Measurements from ENCODE around the gene EHMT1. TPM values are rescaled to one million over a fixed set of nuclear protein-coding genes. Genes with fewer than 3 reads are reported as not detected.

The EHMT1 gene
- total RNA-seq, 1 donor from 2014 or later = 159 TPM

DNA sequence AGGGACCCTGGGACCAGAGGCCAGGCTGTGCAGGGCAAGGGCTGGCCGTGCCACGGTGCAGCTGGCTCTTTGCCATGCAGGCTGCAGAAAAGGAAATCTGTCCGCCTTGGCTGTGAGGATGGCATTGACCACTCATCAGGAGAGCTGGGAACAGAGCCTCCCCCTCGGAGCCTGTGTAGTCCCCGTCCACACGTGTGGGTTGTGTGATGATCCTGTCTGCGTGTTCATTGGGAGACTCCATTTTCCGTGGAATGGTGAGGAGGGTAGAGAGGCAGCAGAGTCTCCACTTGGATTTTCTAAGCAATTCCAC, 47.7 kb downstream of the EHMT1 start:
- Mint-ChIP-seq H3K27ac (peak overlapping the region; percentile 90), H3K36me3 (ENCODE audit: insufficient read depth) (peaks cover 11% of the 10 kb centered on the region), H3K4me3 (ENCODE audit: low read depth) (no peak overlapping the region), H3K9me3 (ENCODE audit: low read depth) (no peaks in the 10 kb centered on the region), H3K27me3 (no peaks in the 10 kb centered on the region), H3K4me1 (ENCODE audit: low read depth) (peaks cover 53% of the 10 kb centered on the region)
- no peak for DNase-seq (ENCODE audit: low spot score, unreplicated experiment)
- TF ChIP-seq, protein P1, sequence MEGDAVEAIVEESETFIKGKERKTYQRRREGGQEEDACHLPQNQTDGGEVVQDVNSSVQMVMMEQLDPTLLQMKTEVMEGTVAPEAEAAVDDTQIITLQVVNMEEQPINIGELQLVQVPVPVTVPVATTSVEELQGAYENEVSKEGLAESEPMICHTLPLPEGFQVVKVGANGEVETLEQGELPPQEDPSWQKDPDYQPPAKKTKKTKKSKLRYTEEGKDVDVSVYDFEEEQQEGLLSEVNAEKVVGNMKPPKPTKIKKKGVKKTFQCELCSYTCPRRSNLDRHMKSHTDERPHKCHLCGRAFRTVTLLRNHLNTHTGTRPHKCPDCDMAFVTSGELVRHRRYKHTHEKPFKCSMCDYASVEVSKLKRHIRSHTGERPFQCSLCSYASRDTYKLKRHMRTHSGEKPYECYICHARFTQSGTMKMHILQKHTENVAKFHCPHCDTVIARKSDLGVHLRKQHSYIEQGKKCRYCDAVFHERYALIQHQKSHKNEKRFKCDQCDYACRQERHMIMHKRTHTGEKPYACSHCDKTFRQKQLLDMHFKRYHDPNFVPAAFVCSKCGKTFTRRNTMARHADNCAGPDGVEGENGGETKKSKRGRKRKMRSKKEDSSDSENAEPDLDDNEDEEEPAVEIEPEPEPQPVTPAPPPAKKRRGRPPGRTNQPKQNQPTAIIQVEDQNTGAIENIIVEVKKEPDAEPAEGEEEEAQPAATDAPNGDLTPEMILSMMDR (IDR thresholded peaks at IDR 0.05; ENCODE audit: unreplicated experiment) = no peak

DNA sequence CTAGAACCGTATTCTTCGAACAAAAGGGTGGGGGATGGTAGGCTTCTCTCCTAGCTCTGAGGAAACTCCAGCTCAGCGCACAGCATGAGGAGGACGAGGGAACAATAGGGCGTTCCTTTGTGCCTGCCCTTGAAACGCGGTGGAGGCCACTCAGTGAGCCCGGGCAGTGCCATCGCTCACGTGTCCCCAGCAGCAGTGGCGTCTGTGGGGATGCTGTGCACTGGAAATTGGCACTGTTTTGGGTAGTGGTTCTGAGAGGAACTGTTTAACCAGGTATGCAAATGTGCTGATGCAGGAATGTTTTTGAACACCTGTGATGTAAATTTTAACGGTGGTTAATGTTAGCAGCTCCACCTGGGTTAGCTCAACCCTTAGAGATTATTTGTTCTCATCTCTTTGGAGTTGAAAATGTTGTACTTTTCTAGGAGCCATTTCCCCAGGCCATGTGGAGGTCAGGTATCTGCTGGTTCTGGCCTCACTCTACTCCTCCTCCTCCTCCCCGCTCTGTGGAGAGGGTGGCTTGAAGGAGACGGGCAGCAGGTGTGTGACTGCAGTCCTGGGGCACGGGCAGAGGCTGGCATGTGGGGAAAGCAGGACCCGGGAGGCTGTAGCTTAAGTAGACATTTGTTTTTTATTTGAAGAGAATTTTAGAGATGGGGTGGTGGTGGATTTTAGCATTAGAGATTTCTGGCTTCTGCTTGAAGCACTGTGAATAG, 48.3 kb downstream of the EHMT1 start:
- Mint-ChIP-seq H3K9me3 (ENCODE audit: low read depth) (no peaks in the 10 kb centered on the region), H3K27me3 (no peaks in the 10 kb centered on the region), H3K36me3 (ENCODE audit: insufficient read depth) (peaks cover 11% of the 10 kb centered on the region), H3K4me3 (ENCODE audit: low read depth) (no peak overlapping the region), H3K27ac (peak overlapping the region; percentile 67), H3K4me1 (ENCODE audit: low read depth) (peaks cover 56% of the 10 kb centered on the region)
- TF ChIP-seq, protein P1 (IDR thresholded peaks at IDR 0.05; ENCODE audit: unreplicated experiment) = no peak
- DNase-seq (ENCODE audit: low spot score, unreplicated experiment) = no peak

DNA sequence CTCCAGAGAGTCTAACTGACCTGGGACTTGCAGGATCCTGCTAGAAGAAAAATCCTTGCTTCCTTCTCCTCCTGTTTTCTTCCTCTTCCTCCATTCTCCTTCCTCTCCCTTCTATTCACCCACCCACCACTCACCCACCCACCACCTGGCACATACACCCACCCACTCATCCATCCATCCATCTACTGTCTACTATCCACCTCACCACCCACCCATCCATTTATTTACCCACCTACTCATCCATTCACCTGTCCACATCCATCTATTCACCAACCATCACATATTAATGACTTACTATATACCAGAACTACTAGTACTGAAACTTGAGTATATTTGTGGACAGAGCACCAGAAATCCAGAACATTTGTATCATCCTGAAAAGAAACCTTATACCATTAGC, 49.4 kb downstream of the EHMT1 start:
- TF ChIP-seq, protein P1 (IDR thresholded peaks at IDR 0.05; ENCODE audit: unreplicated experiment) = no peak
- DNase-seq (ENCODE audit: low spot score, unreplicated experiment) = no peak
- H3K36me3 Mint-ChIP-seq (ENCODE audit: insufficient read depth) = peaks cover 11% of the 10 kb centered on the region
- H3K4me1 Mint-ChIP-seq (ENCODE audit: low read depth) = peaks cover 54% of the 10 kb centered on the region
- H3K9me3 Mint-ChIP-seq (ENCODE audit: low read depth) = no peaks in the 10 kb centered on the region
- no peak overlapping the region for H3K27ac Mint-ChIP-seq
- H3K27me3 Mint-ChIP-seq = no peaks in the 10 kb centered on the region
- H3K4me3 Mint-ChIP-seq (ENCODE audit: low read depth) = no peak overlapping the region

DNA sequence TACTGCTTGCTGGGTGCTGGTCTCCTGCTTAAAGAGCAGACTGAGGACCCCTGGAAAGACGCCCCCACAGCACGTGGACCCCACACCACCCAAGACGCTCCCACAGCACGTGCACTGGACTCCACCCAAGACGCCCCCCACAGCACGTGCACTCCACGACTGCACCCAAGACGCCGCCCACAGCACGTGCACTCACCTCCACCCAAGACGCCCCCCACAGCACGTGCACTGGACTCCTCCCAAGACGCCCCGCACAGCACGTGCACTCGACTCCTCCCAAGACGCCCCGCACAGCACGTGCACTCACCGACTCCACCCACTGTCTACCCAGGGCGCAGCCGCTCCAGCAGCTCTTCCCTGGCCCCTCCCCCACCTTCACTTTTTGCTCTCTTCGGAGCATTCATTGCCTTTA, 50.5 kb downstream of the EHMT1 start:
- TF ChIP-seq, protein P1 (IDR thresholded peaks at IDR 0.05; ENCODE audit: unreplicated experiment) = no peak
- H3K4me1 Mint-ChIP-seq (ENCODE audit: low read depth) = peaks cover 49% of the 10 kb centered on the region
- peak overlapping the region; percentile 63 for H3K27ac Mint-ChIP-seq
- H3K36me3 Mint-ChIP-seq (ENCODE audit: insufficient read depth) = peaks cover 11% of the 10 kb centered on the region
- no peaks in the 10 kb centered on the region for H3K27me3 Mint-ChIP-seq
- H3K4me3 Mint-ChIP-seq (ENCODE audit: low read depth) = no peak overlapping the region
- DNase-seq (ENCODE audit: low spot score, unreplicated experiment) = no peak
- H3K9me3 Mint-ChIP-seq (ENCODE audit: low read depth) = no peaks in the 10 kb centered on the region

DNA sequence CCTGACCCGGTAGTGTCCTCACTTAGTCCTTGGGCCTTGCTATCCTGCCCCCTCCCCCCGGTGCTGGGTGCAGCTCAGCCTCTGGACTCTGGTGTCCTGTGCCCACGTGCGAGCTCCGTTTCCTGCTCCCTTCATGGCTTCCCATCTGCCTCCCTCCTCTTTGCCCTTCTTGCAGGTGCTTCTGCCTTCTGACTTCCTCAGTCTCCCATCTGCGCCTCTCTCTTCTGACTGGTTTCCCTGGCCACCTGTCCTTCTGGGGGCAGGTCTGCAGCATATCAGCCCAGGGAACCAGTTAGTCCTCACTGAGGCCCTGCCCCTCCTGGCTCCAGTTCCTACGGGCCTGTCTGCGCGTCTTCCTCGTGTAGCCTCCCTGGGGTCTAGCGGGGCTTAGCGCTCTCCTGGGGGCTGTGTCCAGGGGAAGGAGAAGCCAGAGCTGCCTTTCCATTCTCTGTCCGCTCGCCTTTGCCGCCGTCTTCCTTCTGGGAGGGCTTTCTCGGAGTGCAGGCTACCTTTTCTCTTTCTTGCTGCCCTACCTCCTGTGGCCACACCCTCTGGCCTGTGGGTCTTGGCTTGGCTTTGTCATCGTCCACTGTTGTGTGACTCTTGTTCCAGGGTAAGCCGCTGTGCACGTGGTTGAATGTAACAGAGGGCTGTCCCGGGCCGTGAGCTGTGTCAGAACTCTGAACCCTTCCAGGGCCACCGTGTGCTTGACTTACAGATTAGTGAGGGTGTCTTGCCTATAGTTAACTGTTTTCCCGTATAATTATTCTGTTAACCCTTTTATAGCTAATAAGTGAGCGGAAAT, 51.8 kb downstream of the EHMT1 start:
- Mint-ChIP-seq H3K9me3 (ENCODE audit: low read depth) (no peaks in the 10 kb centered on the region), H3K4me3 (ENCODE audit: low read depth) (peak overlapping the region; percentile 10), H3K27ac (peak overlapping the region; percentile 71), H3K4me1 (ENCODE audit: low read depth) (peaks cover 46% of the 10 kb centered on the region), H3K36me3 (ENCODE audit: insufficient read depth) (peaks cover 13% of the 10 kb centered on the region), H3K27me3 (no peaks in the 10 kb centered on the region)
- TF ChIP-seq, protein P1 (IDR thresholded peaks at IDR 0.05; ENCODE audit: unreplicated experiment) = no peak
- peak; percentile 22 for DNase-seq (ENCODE audit: low spot score, unreplicated experiment)
